Smooth muscle cell (in vitro differentiated cells): ENCODE data around the gene MCF2L. TPM values are rescaled to one million over a fixed set of nuclear protein-coding genes. Genes with fewer than 3 reads are reported as not detected.

Experiments
- DNase-seq: peaks from one replicate; lab custom pipeline; 2025; ENCODE audit not compliant: unreplicated experiment; lab: John Stamatoyannopoulos, UW
- H2AFZ ChIP-seq: fragments of 200-600 bp; sonication (generic); 2 replicates; pipeline ENCODE4 v1.6.0; 2016; ENCODE audit warnings: antibody characterized with exemption, low read depth, mild to moderate bottlenecking
- H3F3A ChIP-seq: fragments of 200-600 bp; sonication (generic); 2 replicates; pipeline ENCODE4 v1.6.0; 2017; ENCODE audit warnings: antibody characterized with exemption, low read depth
- H3K27ac ChIP-seq: fragments of 200-600 bp; sonication (generic); 2 replicates; pipeline ENCODE4 v1.5.1; 2016; ENCODE audit warnings: low read depth, mild to moderate bottlenecking
- H3K27me3 ChIP-seq: fragments of 200-600 bp; sonication (generic); 2 replicates; pipeline ENCODE4 v1.6.1; 2016; ENCODE audit warnings: low read depth, mild to moderate bottlenecking
- H3K36me3 ChIP-seq: fragments of 200-600 bp; sonication (generic); 2 replicates; pipeline ENCODE4 v1.5.1; 2016; ENCODE audit warnings: low read depth
- H3K4me1 ChIP-seq: fragments of 200-600 bp; sonication (generic); 2 replicates; pipeline ENCODE4 v1.5.1; 2016; ENCODE audit warnings: low read depth
- H3K4me2 ChIP-seq: fragments of 200-600 bp; sonication (generic); 2 replicates; pipeline ENCODE4 v1.6.0; 2016; ENCODE audit warnings: mild to moderate bottlenecking
- H3K4me3 ChIP-seq: fragments of 200-600 bp; sonication (generic); 2 replicates; pipeline ENCODE4 v1.5.1; 2016; ENCODE audit warnings: mild to moderate bottlenecking
- H3K79me2 ChIP-seq: fragments of 200-600 bp; sonication (generic); 2 replicates; pipeline ENCODE4 v1.6.0; 2016; ENCODE audit warnings: low read depth, mild to moderate bottlenecking
- H3K9ac ChIP-seq: fragments of 200-600 bp; sonication (generic); 2 replicates; pipeline ENCODE4 v1.6.0; 2016; ENCODE audit warnings: low read depth
- H3K9me3 ChIP-seq: fragments of 200-600 bp; sonication (generic); replicated peaks from 2 replicates; pipeline ENCODE4 v1.5.1; 2016; ENCODE audit warnings: low read depth
- H4K20me1 ChIP-seq: fragments of 200-600 bp; sonication (generic); 2 replicates; pipeline ENCODE4 v1.6.0; 2016; ENCODE audit warnings: low read depth
- CTCF ChIP-seq: fragments of 200-600 bp; sonication (generic); IDR thresholded peaks from 2 replicates; pipeline ENCODE4 v1.5.1; 2017; ENCODE audit warnings: borderline replicate concordance, mild to moderate bottlenecking, antibody characterized with exemption; ENCODE audit not compliant: insufficient read depth, poor library complexity, severe bottlenecking
- WGBS: methylation state at CpG from one replicate; pipeline ENCODE4 v1.1.7; 2016; ENCODE audit warnings: low lambda C conversion rate; 5-methylcytosine and 5-hydroxymethylcytosine counted together
- polyA plus RNA-seq: library from polyadenylated mRNA; unstranded; fragments of >200 nt; fragmentation: Nextera tagmentation; extraction: Ambion mirVana; gene quantifications from 2 replicates; pipeline ENCODE4 v1.2.1, GENCODE V29; 2016
- total RNA-seq: library from RNA; depleted of rRNA; stranded (reverse); fragments of >200 nt; gene quantifications from 2 replicates; pipeline ENCODE4 v1.2.3, GENCODE V29; 2014

Gene MCF2L
- total and polyA plus RNA-seq, 2 experiments from 2014 or later: 0.54 to 7.6 TPM

- TF ChIP-seq CTCF: no peak
- H3K36me3 ChIP-seq: no peaks in the 10 kb centered on the region
- H4K20me1 ChIP-seq: no peaks in the 10 kb centered on the region
- H3K4me1 ChIP-seq: peaks cover 10% of the 10 kb centered on the region
- H2AFZ ChIP-seq: no peak overlapping the region
- H3F3A ChIP-seq: no peaks in the 10 kb centered on the region
- no peak for DNase-seq
- H3K4me3 ChIP-seq: no peak overlapping the region
- no peaks in the 10 kb centered on the region for H3K27me3 ChIP-seq
- H3K27ac ChIP-seq: no peak overlapping the region
- no peak overlapping the region for H3K4me2 ChIP-seq
- no peak overlapping the region for H3K9ac ChIP-seq
- 96% methylated on average over 19 of the region's 19 CpGs for WGBS
- no peaks in the 10 kb centered on the region for H3K9me3 ChIP-seq
- no peaks in the 10 kb centered on the region for H3K79me2 ChIP-seq
Observed at GRCh38 chr13:113125506-113126264, 156.7 kb downstream of the MCF2L start.

GRCh38 chr13:113126265-113127150, 157.5 kb downstream of the MCF2L start:
- no peak overlapping the region for H3K27ac ChIP-seq
- DNase-seq: no peak
- H3F3A ChIP-seq: no peaks in the 10 kb centered on the region
- H4K20me1 ChIP-seq: no peaks in the 10 kb centered on the region
- H3K9ac ChIP-seq: no peak overlapping the region
- no peaks in the 10 kb centered on the region for H3K27me3 ChIP-seq
- H3K9me3 ChIP-seq: no peaks in the 10 kb centered on the region
- WGBS: 93% methylated on average over 18 of the region's 18 CpGs
- TF ChIP-seq CTCF: no peak
- peaks cover 10% of the 10 kb centered on the region for H3K4me1 ChIP-seq
- H3K4me3 ChIP-seq: no peak overlapping the region
- no peak overlapping the region for H2AFZ ChIP-seq
- H3K36me3 ChIP-seq: no peaks in the 10 kb centered on the region
- H3K4me2 ChIP-seq: no peak overlapping the region
- H3K79me2 ChIP-seq: no peaks in the 10 kb centered on the region

- Histone ChIP-seq H4K20me1 (no peaks in the 10 kb centered on the region), H3K27ac (no peak overlapping the region), H3K4me2 (no peak overlapping the region), H3F3A (no peaks in the 10 kb centered on the region), H3K9me3 (no peaks in the 10 kb centered on the region), H3K27me3 (no peaks in the 10 kb centered on the region), H3K4me1 (no peaks in the 10 kb centered on the region), H3K9ac (no peak overlapping the region), H3K36me3 (no peaks in the 10 kb centered on the region), H2AFZ (no peak overlapping the region), H3K79me2 (no peaks in the 10 kb centered on the region), H3K4me3 (no peak overlapping the region)
- TF ChIP-seq CTCF: no peak
- WGBS: 83% methylated on average over 27 of the region's 27 CpGs
- DNase-seq: no peak
Observed at GRCh38 chr13:113129480-113129879, 160.5 kb downstream of the MCF2L start.
